Stimulated activated naive CD4-positive, alpha-beta T cell treated with Interleukin-2 at 50 U/mL for 16 hours (primary cell): Measurements from ENCODE around the gene ADAM15.

Experiments
- DNase-seq: peaks from one replicate; lab custom pipeline; 2025; lab: John Stamatoyannopoulos, UW

The ADAM15 gene

GRCh38 chr1:155070721-155071569, 19.8 kb downstream of the ADAM15 start:
- DNase-seq = peak; percentile 74

- no peak for DNase-seq
These were observed 20.6 kb downstream of the ADAM15 start for GRCh38 chr1:155071701-155072100.

- no peak for DNase-seq
These were observed 21.6 kb downstream of the ADAM15 start for GRCh38 chr1:155072531-155073289.

GRCh38 chr1:155073377-155074242, 22.5 kb downstream of the ADAM15 start:
- no peak for DNase-seq

GRCh38 chr1:155075535-155075934, 24.4 kb downstream of the ADAM15 start:
- no peak for DNase-seq

GRCh38 chr1:155076371-155076770, 25.3 kb downstream of the ADAM15 start:
- no peak for DNase-seq

GRCh38 chr1:155077346-155077745, 26.2 kb downstream of the ADAM15 start:
- no peak for DNase-seq

GRCh38 chr1:155077758-155078445, 26.8 kb downstream of the ADAM15 start:
- no peak for DNase-seq

GRCh38 chr1:155078469-155079209, 27.5 kb downstream of the ADAM15 start, which contains the start of gene EFNA3:
TSS of gene EFNA3 (plus strand) at chr1:155078837. CDS start at chr1:155078942, 105 bp downstream.
- peak; percentile 49 for DNase-seq

GRCh38 chr1:155079210-155079486, 28.0 kb downstream of the ADAM15 start:
- no peak for DNase-seq

GRCh38 chr1:155079487-155080311, 28.6 kb downstream of the ADAM15 start:
- no peak for DNase-seq

GRCh38 chr1:155080312-155081228, 29.5 kb downstream of the ADAM15 start:
- peak; percentile 26 for DNase-seq

- peak; percentile 35 for DNase-seq
These were observed 30.6 kb downstream of the ADAM15 start for GRCh38 chr1:155081472-155082300.

GRCh38 chr1:155082301-155083051, 31.4 kb downstream of the ADAM15 start:
- DNase-seq = peak; percentile 2

GRCh38 chr1:155083052-155083541, 32.0 kb downstream of the ADAM15 start:
- DNase-seq = no peak

- no peak for DNase-seq
These were observed 33.0 kb downstream of the ADAM15 start for GRCh38 chr1:155083865-155084721.
